HEK293 (cell line): ENCODE data around the gene TRAF2.

ENCODE experiments used
- CTCF ChIA-PET: fragments of 350-600 bp; formaldehyde crosslinking; extraction: SDS; loops from one replicate; lab custom pipeline; 2021; ENCODE audit warnings: antibody characterized with exemption; lab: Yijun Ruan, JAX
- POLR2A ChIA-PET: fragments of 300-600 bp; formaldehyde crosslinking; extraction: SDS; loops from one replicate; lab custom pipeline; 2020; ENCODE audit warnings: antibody characterized with exemption, inconsistent platforms; lab: Yijun Ruan, JAX
- H3K27ac ChIP-seq: fragments of 200-500 bp; sonication (Bioruptor generic); 2 replicates; pipeline ENCODE4 v1.5.1; 2014; ENCODE audit warnings: low read depth, low read length, control low read depth, inconsistent platforms; ENCODE audit errors: extremely low read depth
- H3K36me3 ChIP-seq, 2 experiments: fragments of 200-500 bp in 1 of 2; sonication (Bioruptor generic) in 1 of 2; 1 replicate in 1 of 2; 2 replicates in 1 of 2; pipeline ENCODE4 v1.5.1; 2014 to 2017; ENCODE audit warnings: inconsistent platforms in 2 of 2, low read length in 2 of 2; ENCODE audit not compliant: control insufficient read depth in 2 of 2, insufficient read depth in 1 of 2
- H3K4me1 ChIP-seq: fragments of 200-500 bp; sonication (Bioruptor generic); 2 replicates; pipeline ENCODE4 v1.5.1; 2014; ENCODE audit warnings: mild to moderate bottlenecking, low read length, inconsistent platforms; ENCODE audit not compliant: control insufficient read depth, insufficient read depth
- H3K4me3 ChIP-seq: 2 replicates; pipeline ENCODE4 v1.5.1; 2011; ENCODE audit warnings: low read depth, mild to moderate bottlenecking, control low read depth, low read length, moderate library complexity
- H3K9me3 ChIP-seq: fragments of 200-500 bp; sonication (Bioruptor generic); 2 replicates; pipeline ENCODE4 v1.5.1; 2014; ENCODE audit warnings: low read depth, low read length, inconsistent platforms; ENCODE audit not compliant: control insufficient read depth, insufficient read depth
- CTCF ChIP-seq: fragments of 450-650 bp; formaldehyde crosslinking; IDR thresholded peaks from 2 replicates; pipeline ENCODE4 v1.5.1; 2016; ENCODE audit warnings: missing biosample characterization, missing genetic modification characterization
- GLI2 ChIP-seq: fragments of 450-650 bp; formaldehyde crosslinking; IDR thresholded peaks from 2 replicates; pipeline ENCODE4; 2017; ENCODE audit warnings: missing biosample characterization, missing genetic modification characterization, low read depth, borderline replicate concordance
- HIC1 ChIP-seq: fragments of 450-650 bp; formaldehyde crosslinking; IDR thresholded peaks from 2 replicates; pipeline ENCODE4 v1.5.1; 2016; ENCODE audit warnings: missing biosample characterization, missing genetic modification characterization
- HOXD13 ChIP-seq: sonication (generic); formaldehyde crosslinking; IDR thresholded peaks from 2 replicates; pipeline ENCODE4 v1.8.0; 2022; ENCODE audit warnings: missing genetic modification reagents, borderline replicate concordance
- KLF10 ChIP-seq: fragments of 450-650 bp; IDR thresholded peaks from 2 replicates; pipeline ENCODE4 v1.5.1; 2018; ENCODE audit warnings: missing biosample characterization, mild to moderate bottlenecking, missing genetic modification characterization
- RBAK ChIP-seq: fragments of 450-650 bp; formaldehyde crosslinking; IDR thresholded peaks from 2 replicates; pipeline ENCODE4 v1.5.1; 2016; ENCODE audit warnings: missing biosample characterization, missing genetic modification characterization
- TRIM28 ChIP-seq: IDR thresholded peaks from 2 replicates; pipeline ENCODE4 v1.6.1; 2011; ENCODE audit warnings: low read length, control low read depth, borderline replicate concordance
- ZNF138 ChIP-seq: fragments of 450-650 bp; formaldehyde crosslinking; IDR thresholded peaks from 2 replicates; pipeline ENCODE4 v1.5.1; 2016; ENCODE audit warnings: missing biosample characterization, missing genetic modification characterization, borderline replicate concordance
- ZNF140 ChIP-seq: fragments of 450-650 bp; formaldehyde crosslinking; IDR thresholded peaks from 2 replicates; pipeline ENCODE4 v1.5.1; 2016; ENCODE audit warnings: missing biosample characterization, missing genetic modification characterization
- ZNF18 ChIP-seq: fragments of 450-650 bp; formaldehyde crosslinking; IDR thresholded peaks from 2 replicates; pipeline ENCODE4 v1.5.1; 2016; ENCODE audit warnings: missing biosample characterization, missing genetic modification characterization
- ZNF223 ChIP-seq: fragments of 450-650 bp; formaldehyde crosslinking; IDR thresholded peaks from 2 replicates; pipeline ENCODE4 v1.5.1; 2016; ENCODE audit warnings: missing biosample characterization, missing genetic modification characterization
- ZNF274 ChIP-seq, 2 experiments: fragments of 200-500 bp in 1 of 2; fragments of 450-650 bp in 1 of 2; sonication (Bioruptor generic) in 1 of 2; formaldehyde crosslinking in 1 of 2; IDR thresholded peaks; 2 replicates each; pipeline versions ENCODE4 v1.5.1 to v1.6.1; 2014 to 2016; ENCODE audit warnings: borderline replicate concordance in 1 of 2, inconsistent platforms in 1 of 2, low read length in 1 of 2, missing biosample characterization in 1 of 2, missing genetic modification characterization in 1 of 2
- ZNF350 ChIP-seq: fragments of 450-650 bp; formaldehyde crosslinking; IDR thresholded peaks from 2 replicates; pipeline ENCODE4 v1.5.0; 2017; ENCODE audit warnings: missing biosample characterization, mild to moderate bottlenecking, missing genetic modification characterization
- ZNF366 ChIP-seq: fragments of 450-650 bp; formaldehyde crosslinking; conservative IDR thresholded peaks from 2 replicates; pipeline ENCODE4 v1.5.1; 2016; ENCODE audit warnings: missing biosample characterization, missing genetic modification characterization
- ZNF37A ChIP-seq: fragments of 450-650 bp; IDR thresholded peaks from 2 replicates; pipeline ENCODE4 v1.5.1; 2018; ENCODE audit warnings: missing biosample characterization, missing genetic modification characterization
- ZNF513 ChIP-seq: fragments of 450-650 bp; IDR thresholded peaks from 2 replicates; pipeline ENCODE4 v1.5.1; 2018; ENCODE audit warnings: missing biosample characterization, missing genetic modification characterization
- ZNF514 ChIP-seq: fragments of 450-650 bp; formaldehyde crosslinking; IDR thresholded peaks from 2 replicates; pipeline ENCODE4 v1.5.1; 2016; ENCODE audit warnings: missing biosample characterization, missing genetic modification characterization
- ZNF544 ChIP-seq: fragments of 450-650 bp; formaldehyde crosslinking; IDR thresholded peaks from 2 replicates; pipeline ENCODE4 v1.5.0; 2017; ENCODE audit warnings: missing biosample characterization, missing genetic modification characterization
- ZNF660 ChIP-seq: fragments of 450-650 bp; IDR thresholded peaks from 2 replicates; pipeline ENCODE4 v1.5.1; 2018; ENCODE audit warnings: missing biosample characterization, mild to moderate bottlenecking, missing genetic modification characterization
- ZNF664 ChIP-seq: fragments of 450-650 bp; formaldehyde crosslinking; IDR thresholded peaks from 2 replicates; pipeline ENCODE4 v1.5.1; 2016; ENCODE audit warnings: missing biosample characterization, missing genetic modification characterization
- ZNF670 ChIP-seq: fragments of 450-650 bp; formaldehyde crosslinking; IDR thresholded peaks from 2 replicates; pipeline ENCODE4 v1.5.1; 2016; ENCODE audit warnings: missing biosample characterization, missing genetic modification characterization, low read depth
- ZNF692 ChIP-seq: fragments of 450-650 bp; formaldehyde crosslinking; IDR thresholded peaks from 2 replicates; pipeline ENCODE4 v1.5.1; 2016; ENCODE audit warnings: missing biosample characterization, missing genetic modification characterization
- ZNF776 ChIP-seq: fragments of 450-650 bp; formaldehyde crosslinking; IDR thresholded peaks from 2 replicates; pipeline ENCODE4 v1.5.0; 2017; ENCODE audit warnings: missing biosample characterization, missing genetic modification characterization, borderline replicate concordance

TRAF2 gene

GRCh38 chr9:136922540-136922939 is 36.2 kb downstream of the TRAF2 start:
- ChIA-PET CTCF (no interaction called here), POLR2A (no interaction called here)
- no peak overlapping the region for H3K27ac ChIP-seq
- peaks cover 0 to 71% of the 10 kb centered on the region in 2 experiments; a peak in 2 of 3 replicates for H3K36me3 ChIP-seq
- no peaks in the 10 kb centered on the region for H3K4me1 ChIP-seq
- TF ChIP-seq ZNF514, result no peak
- TF ChIP-seq ZNF670, result no peak
- no peak for TF ChIP-seq ZNF660 (tag by site-specific recombination)
- TF ChIP-seq ZNF140 (tag by site-specific recombination), result no peak
- no peak for TF ChIP-seq CTCF (tag by site-specific recombination)
- no peak for TF ChIP-seq ZNF366 (tag by site-specific recombination)
- no peak for TF ChIP-seq ZNF37A (tag by site-specific recombination)
- no peak for TF ChIP-seq ZNF350 (tag by site-specific recombination)
- H3K4me3 ChIP-seq, result no peak overlapping the region
- H3K9me3 ChIP-seq, result no peaks in the 10 kb centered on the region

- POLR2A ChIA-PET, result no interaction called here
- H3K4me3 ChIP-seq, result no peak overlapping the region
- no peak overlapping the region for H3K27ac ChIP-seq
- peaks cover 0 to 72% of the 10 kb centered on the region in 2 experiments; a peak in 2 of 3 replicates for H3K36me3 ChIP-seq
- no peak for TF ChIP-seq ZNF544 (tag by site-specific recombination)
- no peak for TF ChIP-seq HIC1
- TF ChIP-seq KLF10 (tag by site-specific recombination), result no peak
- no peaks in the 10 kb centered on the region for H3K4me1 ChIP-seq
- CTCF ChIA-PET, result interaction anchor here (0.7 kb wide), 1 partner anchor 8 kb away, joined by 3 read pairs; no protein-coding TSS in a partner anchor
- H3K9me3 ChIP-seq, result no peaks in the 10 kb centered on the region
Measured at GRCh38 chr9:136923881-136924280, 37.6 kb downstream of the TRAF2 start.

- Histone ChIP-seq H3K27ac (no peak overlapping the region), H3K9me3 (no peaks in the 10 kb centered on the region), H3K36me3 (peaks cover 5 to 64% of the 10 kb centered on the region in 2 experiments; a peak in 2 of 3 replicates), H3K4me3 (no peak overlapping the region), H3K4me1 (no peaks in the 10 kb centered on the region)
- ChIA-PET CTCF (interaction anchor here (1.0 kb wide), 1 partner anchor 148 kb away, joined by 3 read pairs; no protein-coding TSS in a partner anchor), POLR2A (no interaction called here)
- TF ChIP-seq ZNF223, result no peak
- no peak for TF ChIP-seq RBAK (tag by site-specific recombination)
- TF ChIP-seq ZNF664, result no peak
- TF ChIP-seq ZNF513 (tag by site-specific recombination), result no peak
- no peak for TF ChIP-seq GLI2 (tag by site-specific recombination)
- no peak for TF ChIP-seq ZNF274 (IDR thresholded peaks at IDR 0.05; ENCODE audit: low read length)
- no peak for TF ChIP-seq ZNF274 (tag by site-specific recombination; IDR thresholded peaks at IDR 0.05; ENCODE audit: borderline replicate concordance)
- TF ChIP-seq ZNF692 (tag by site-specific recombination), result no peak
- TF ChIP-seq TRIM28, result no peak
- no peak for TF ChIP-seq HOXD13 (CRISPR knock-in tag)
- no peak for TF ChIP-seq ZNF18
- no peak for TF ChIP-seq ZNF138
- no peak for TF ChIP-seq ZNF776 (tag by site-specific recombination)
Measured at GRCh38 chr9:136925414-136926153, 39.3 kb downstream of the TRAF2 start.
